ENCODE measurements around the gene SLC6A20.
A peak's percentile ranks its signal among the peaks of the same experiment; 100 is the strongest.

SLC6A20 gene

DNA sequence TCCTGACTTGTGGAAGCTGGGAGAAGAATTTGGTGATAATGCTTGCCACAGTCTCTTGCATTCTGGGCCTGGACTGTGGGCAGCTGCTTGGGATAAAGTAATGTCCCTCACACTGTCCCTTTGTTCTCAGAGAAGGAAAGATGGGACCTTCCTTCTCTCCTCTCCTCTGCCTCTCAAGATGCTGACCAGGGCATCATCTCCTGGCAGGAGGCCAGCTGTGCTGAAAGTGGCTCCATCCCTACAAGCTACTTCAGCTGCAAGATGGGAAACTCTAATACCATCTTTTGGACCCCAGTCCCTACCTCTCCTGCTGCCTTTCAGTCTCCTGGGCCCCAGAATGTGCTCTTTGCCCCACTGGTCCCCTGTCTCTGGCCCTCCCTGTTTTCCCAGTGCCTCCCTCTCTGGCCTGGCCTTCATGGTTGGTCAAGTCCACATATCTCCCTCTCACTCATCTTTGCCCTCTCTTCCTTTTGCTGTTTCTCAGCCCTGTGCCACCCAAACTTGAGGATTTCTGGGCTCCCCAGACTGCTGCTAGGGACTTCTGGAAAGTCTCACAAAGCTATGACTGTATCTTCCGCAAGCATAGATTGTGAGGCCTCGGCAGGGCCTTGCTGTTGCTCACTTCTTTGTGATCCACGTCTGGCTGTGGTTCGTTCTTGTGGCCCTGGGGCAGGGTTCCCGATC, 7.1 kb upstream of the SLC6A20 start:
- Histone ChIP-seq H3K27ac (ENCODE audit: low read length) (no peak overlapping the region; the same call in none of the 2 replicates), H3K36me3 (ENCODE audit: insufficient read depth, low read length) (peaks cover 71% of the 10 kb centered on the region), H3K27me3 (ENCODE audit: insufficient read depth, low read length, poor library complexity) (no peaks in the 10 kb centered on the region), H3K9me3 (ENCODE audit: insufficient read depth, low read length, severe bottlenecking) (no peaks in the 10 kb centered on the region), H3K9ac (ENCODE audit: low read depth, low read length) (no peak overlapping the region), H4K20me1 (ENCODE audit: insufficient read depth, low read length) (no peaks in the 10 kb centered on the region; the same call in 1 of the 2 replicates), H3K4me1 (ENCODE audit: insufficient read depth, low read length) (peaks cover 2% of the 10 kb centered on the region; the same call in 1 of the 2 replicates), H3K79me2 (ENCODE audit: insufficient read depth, low read length) (no peaks in the 10 kb centered on the region), H3K4me2 (ENCODE audit: insufficient read depth, low read length) (no peak overlapping the region), H2AFZ (ENCODE audit: low read depth, low read length) (no peak overlapping the region), H3K4me3 (ENCODE audit: low read depth in 1 of 2, low read length in 2 of 2) (no peak overlapping the region)
- DNase-seq (peak; percentile 7), ATAC-seq (ENCODE audit: insufficient read depth, low read depth) (no peak)
- TF ChIP-seq, protein P1, sequence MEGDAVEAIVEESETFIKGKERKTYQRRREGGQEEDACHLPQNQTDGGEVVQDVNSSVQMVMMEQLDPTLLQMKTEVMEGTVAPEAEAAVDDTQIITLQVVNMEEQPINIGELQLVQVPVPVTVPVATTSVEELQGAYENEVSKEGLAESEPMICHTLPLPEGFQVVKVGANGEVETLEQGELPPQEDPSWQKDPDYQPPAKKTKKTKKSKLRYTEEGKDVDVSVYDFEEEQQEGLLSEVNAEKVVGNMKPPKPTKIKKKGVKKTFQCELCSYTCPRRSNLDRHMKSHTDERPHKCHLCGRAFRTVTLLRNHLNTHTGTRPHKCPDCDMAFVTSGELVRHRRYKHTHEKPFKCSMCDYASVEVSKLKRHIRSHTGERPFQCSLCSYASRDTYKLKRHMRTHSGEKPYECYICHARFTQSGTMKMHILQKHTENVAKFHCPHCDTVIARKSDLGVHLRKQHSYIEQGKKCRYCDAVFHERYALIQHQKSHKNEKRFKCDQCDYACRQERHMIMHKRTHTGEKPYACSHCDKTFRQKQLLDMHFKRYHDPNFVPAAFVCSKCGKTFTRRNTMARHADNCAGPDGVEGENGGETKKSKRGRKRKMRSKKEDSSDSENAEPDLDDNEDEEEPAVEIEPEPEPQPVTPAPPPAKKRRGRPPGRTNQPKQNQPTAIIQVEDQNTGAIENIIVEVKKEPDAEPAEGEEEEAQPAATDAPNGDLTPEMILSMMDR (IDR thresholded peaks at IDR 0.05; ENCODE audit: borderline replicate concordance, extremely low read depth, low read length, poor library complexity, severe bottlenecking) = no peak
- no peak for TF ChIP-seq EZH2 (IDR thresholded peaks at IDR 0.05; ENCODE audit: borderline replicate concordance, low read depth, low read length, severe bottlenecking)

DNA sequence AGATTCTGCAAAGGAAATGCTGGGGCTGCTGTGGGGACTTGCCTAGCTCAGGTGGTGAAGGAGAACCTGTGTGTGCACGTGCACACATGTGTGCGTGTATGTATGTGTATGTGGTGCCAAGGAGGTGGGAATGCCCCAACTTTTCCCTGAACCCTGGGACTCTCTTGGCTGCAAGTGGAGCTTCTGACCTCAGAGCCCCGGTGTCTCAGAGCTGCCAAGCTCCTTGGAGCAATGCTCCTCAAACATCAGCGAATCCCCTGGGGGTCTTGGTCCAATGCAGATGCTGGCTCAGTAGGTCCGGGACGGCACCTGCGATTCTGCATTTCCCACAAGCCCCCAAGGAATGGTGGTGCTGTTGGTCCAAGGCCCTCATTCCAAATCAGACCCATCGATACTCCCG, 5.8 kb upstream of the SLC6A20 start:
- peak; percentile 5 for DNase-seq
- no peaks in the 10 kb centered on the region; the same call in 1 of the 2 replicates for H4K20me1 ChIP-seq (ENCODE audit: insufficient read depth, low read length)
- no peak overlapping the region for H3K4me2 ChIP-seq (ENCODE audit: insufficient read depth, low read length)
- no peak for ATAC-seq (ENCODE audit: insufficient read depth, low read depth)
- no peaks in the 10 kb centered on the region for H3K4me1 ChIP-seq (ENCODE audit: insufficient read depth, low read length)
- no peaks in the 10 kb centered on the region for H3K27me3 ChIP-seq (ENCODE audit: insufficient read depth, low read length, poor library complexity)
- peaks cover 58% of the 10 kb centered on the region for H3K36me3 ChIP-seq (ENCODE audit: insufficient read depth, low read length)
- no peak overlapping the region for H3K9ac ChIP-seq (ENCODE audit: low read depth, low read length)
- no peaks in the 10 kb centered on the region for H3K79me2 ChIP-seq (ENCODE audit: insufficient read depth, low read length)
- TF ChIP-seq, protein P1 (IDR thresholded peaks at IDR 0.05; ENCODE audit: borderline replicate concordance, extremely low read depth, low read length, poor library complexity, severe bottlenecking) = no peak
- TF ChIP-seq EZH2 (IDR thresholded peaks at IDR 0.05; ENCODE audit: borderline replicate concordance, low read depth, low read length, severe bottlenecking) = no peak
- no peaks in the 10 kb centered on the region for H3K9me3 ChIP-seq (ENCODE audit: insufficient read depth, low read length, severe bottlenecking)
- 0 out of 2 replicates have a peak overlapping the region, but pooled peaks have one; percentile 0 for H3K27ac ChIP-seq (ENCODE audit: low read length)
- no peak overlapping the region for H3K4me3 ChIP-seq (ENCODE audit: low read depth in 1 of 2, low read length in 2 of 2)
- no peak overlapping the region for H2AFZ ChIP-seq (ENCODE audit: low read depth, low read length)

GRCh38 chr3:45800611-45801010, 4.3 kb upstream of the SLC6A20 start:
- Histone ChIP-seq H3K9ac (ENCODE audit: low read depth, low read length) (no peak overlapping the region), H3K4me3 (ENCODE audit: low read depth in 1 of 2, low read length in 2 of 2) (no peak overlapping the region), H4K20me1 (ENCODE audit: insufficient read depth, low read length) (no peaks in the 10 kb centered on the region), H3K4me1 (ENCODE audit: insufficient read depth, low read length) (no peaks in the 10 kb centered on the region), H3K9me3 (ENCODE audit: insufficient read depth, low read length, severe bottlenecking) (no peaks in the 10 kb centered on the region), H3K4me2 (ENCODE audit: insufficient read depth, low read length) (no peak overlapping the region), H3K79me2 (ENCODE audit: insufficient read depth, low read length) (no peaks in the 10 kb centered on the region), H2AFZ (ENCODE audit: low read depth, low read length) (no peak overlapping the region), H3K27ac (ENCODE audit: low read length) (no peak overlapping the region), H3K36me3 (ENCODE audit: insufficient read depth, low read length) (peaks cover 44% of the 10 kb centered on the region), H3K27me3 (ENCODE audit: insufficient read depth, low read length, poor library complexity) (no peaks in the 10 kb centered on the region)
- peak; percentile 13 for DNase-seq
- TF ChIP-seq, protein P1 (IDR thresholded peaks at IDR 0.05; ENCODE audit: borderline replicate concordance, extremely low read depth, low read length, poor library complexity, severe bottlenecking) = no peak
- no peak for TF ChIP-seq EZH2 (IDR thresholded peaks at IDR 0.05; ENCODE audit: borderline replicate concordance, low read depth, low read length, severe bottlenecking)
- ATAC-seq (ENCODE audit: insufficient read depth, low read depth) = peak; percentile 10; the same call in 1 of the 3 replicates
